ENCODE measurements around the gene MYLK4. TPM values are rescaled to one million over a fixed set of nuclear protein-coding genes. Genes with fewer than 3 reads are reported as not detected.

Gene MYLK4
- total RNA-seq, 1 donor from 2014 or later: 0.42 TPM

GRCh38 chr6:2715737-2716136 lies 35.0 kb downstream of the MYLK4 start:
- TF ChIP-seq CTCF (IDR thresholded peaks at IDR 0.05; ENCODE audit: insufficient read depth, low read length, poor library complexity, severe bottlenecking): no peak
- H3K36me3 ChIP-seq (ENCODE audit: control insufficient read depth, insufficient read depth, low read length): no peaks in the 10 kb centered on the region
- no peaks in the 10 kb centered on the region for H3K27me3 ChIP-seq (ENCODE audit: control insufficient read depth, insufficient read depth, low read length)
- H3K4me3 ChIP-seq (ENCODE audit: low read depth, low read length): no peak overlapping the region
- DNase-seq (ENCODE audit: low read depth): no peak

- DNase-seq (ENCODE audit: low read depth): no peak
- no peaks in the 10 kb centered on the region for H3K36me3 ChIP-seq (ENCODE audit: control insufficient read depth, insufficient read depth, low read length)
- H3K4me3 ChIP-seq (ENCODE audit: low read depth, low read length): no peak overlapping the region
- H3K27me3 ChIP-seq (ENCODE audit: control insufficient read depth, insufficient read depth, low read length): no peaks in the 10 kb centered on the region
- TF ChIP-seq CTCF (IDR thresholded peaks at IDR 0.05; ENCODE audit: insufficient read depth, low read length, poor library complexity, severe bottlenecking): no peak
These were observed 36.4 kb downstream of the MYLK4 start for GRCh38 chr6:2714111-2714895.

GRCh38 chr6:2713473-2714110 lies 37.1 kb downstream of the MYLK4 start:
- TF ChIP-seq CTCF (IDR thresholded peaks at IDR 0.05; ENCODE audit: insufficient read depth, low read length, poor library complexity, severe bottlenecking): no peak
- no peaks in the 10 kb centered on the region for H3K36me3 ChIP-seq (ENCODE audit: control insufficient read depth, insufficient read depth, low read length)
- no peak for DNase-seq (ENCODE audit: low read depth)
- H3K27me3 ChIP-seq (ENCODE audit: control insufficient read depth, insufficient read depth, low read length): no peaks in the 10 kb centered on the region
- H3K4me3 ChIP-seq (ENCODE audit: low read depth, low read length): no peak overlapping the region

GRCh38 chr6:2712102-2712501 lies 38.6 kb downstream of the MYLK4 start:
- DNase-seq (ENCODE audit: low read depth): no peak
- no peak for TF ChIP-seq CTCF (IDR thresholded peaks at IDR 0.05; ENCODE audit: insufficient read depth, low read length, poor library complexity, severe bottlenecking)
- no peak overlapping the region for H3K4me3 ChIP-seq (ENCODE audit: low read depth, low read length)

GRCh38 chr6:2710412-2710811 lies 40.3 kb downstream of the MYLK4 start:
- no peaks in the 10 kb centered on the region for H3K27me3 ChIP-seq (ENCODE audit: control insufficient read depth, insufficient read depth, low read length)
- H3K4me3 ChIP-seq (ENCODE audit: low read depth, low read length): no peak overlapping the region
- TF ChIP-seq CTCF (IDR thresholded peaks at IDR 0.05; ENCODE audit: insufficient read depth, low read length, poor library complexity, severe bottlenecking): no peak
- no peak for DNase-seq (ENCODE audit: low read depth)
- no peaks in the 10 kb centered on the region for H3K36me3 ChIP-seq (ENCODE audit: control insufficient read depth, insufficient read depth, low read length)

More at GRCh38 chr6:2712102-2712501, 38.6 kb downstream of the MYLK4 start:
- Histone ChIP-seq H3K27me3 (ENCODE audit: control insufficient read depth, insufficient read depth, low read length) (no peaks in the 10 kb centered on the region), H3K36me3 (ENCODE audit: control insufficient read depth, insufficient read depth, low read length) (no peaks in the 10 kb centered on the region)
